ENCODE results near the gene ANAPC15. TPM values are rescaled to one million over a fixed set of nuclear protein-coding genes. Genes with fewer than 3 reads are reported as not detected.
"Not testable (repeated sequence)": the region's sequence is repeated elsewhere in the genome, so short reads cannot be mapped to it uniquely, and the experiment has no call there.

Gene ANAPC15
- total and polyA plus RNA-seq, 8 donors = 13.3 to 79.1 (median 40.1) TPM

DNA sequence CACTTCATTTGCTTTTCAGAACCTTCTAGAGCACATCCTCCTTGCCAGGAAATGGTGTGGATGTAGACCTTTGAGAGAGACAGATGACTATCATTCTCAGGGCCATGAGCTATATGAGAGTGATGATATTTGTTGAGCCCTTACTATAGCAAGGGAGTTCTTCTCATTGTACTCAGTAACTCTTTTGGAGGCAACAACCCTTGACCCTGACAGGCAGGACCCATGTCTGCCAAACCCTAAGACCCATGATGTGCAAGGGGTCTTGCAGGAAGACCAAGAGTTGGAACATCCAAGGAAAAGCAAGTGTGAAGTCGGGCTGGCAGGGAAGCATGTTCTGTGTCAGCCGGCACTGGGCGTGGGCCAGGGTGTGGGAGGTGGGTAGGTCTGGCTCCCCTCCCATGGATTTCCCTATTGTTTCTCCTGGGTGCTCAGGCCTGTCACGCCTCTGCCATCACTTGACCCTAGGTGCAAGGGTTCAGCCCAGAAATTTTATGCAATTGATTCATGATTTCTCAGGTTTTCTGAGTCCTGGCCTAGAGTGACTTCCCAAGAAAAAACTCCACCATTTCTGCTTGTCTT lies 24.3 kb upstream of the ANAPC15 start:
- H3K36me3 ChIP-seq = no peaks in the 10 kb centered on the region
- WGBS, 5 donors = 75 to 91% (median 90%) methylated on average over 4 of the region's 4 CpGs
- no peaks in the 10 kb centered on the region for H3K4me1 ChIP-seq
- TF ChIP-seq EP300 (IDR thresholded peaks at IDR 0.05) (no peak), POLR2AphosphoS5 (IDR thresholded peaks at IDR 0.05) (no peak)
- TF ChIP-seq, protein P1, sequence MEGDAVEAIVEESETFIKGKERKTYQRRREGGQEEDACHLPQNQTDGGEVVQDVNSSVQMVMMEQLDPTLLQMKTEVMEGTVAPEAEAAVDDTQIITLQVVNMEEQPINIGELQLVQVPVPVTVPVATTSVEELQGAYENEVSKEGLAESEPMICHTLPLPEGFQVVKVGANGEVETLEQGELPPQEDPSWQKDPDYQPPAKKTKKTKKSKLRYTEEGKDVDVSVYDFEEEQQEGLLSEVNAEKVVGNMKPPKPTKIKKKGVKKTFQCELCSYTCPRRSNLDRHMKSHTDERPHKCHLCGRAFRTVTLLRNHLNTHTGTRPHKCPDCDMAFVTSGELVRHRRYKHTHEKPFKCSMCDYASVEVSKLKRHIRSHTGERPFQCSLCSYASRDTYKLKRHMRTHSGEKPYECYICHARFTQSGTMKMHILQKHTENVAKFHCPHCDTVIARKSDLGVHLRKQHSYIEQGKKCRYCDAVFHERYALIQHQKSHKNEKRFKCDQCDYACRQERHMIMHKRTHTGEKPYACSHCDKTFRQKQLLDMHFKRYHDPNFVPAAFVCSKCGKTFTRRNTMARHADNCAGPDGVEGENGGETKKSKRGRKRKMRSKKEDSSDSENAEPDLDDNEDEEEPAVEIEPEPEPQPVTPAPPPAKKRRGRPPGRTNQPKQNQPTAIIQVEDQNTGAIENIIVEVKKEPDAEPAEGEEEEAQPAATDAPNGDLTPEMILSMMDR (IDR thresholded peaks at IDR 0.05) = no peak
- H3K27me3 ChIP-seq = peaks cover 0 to 8% (median 0%) of the 10 kb centered on the region in 3 donors
- H3K9me3 ChIP-seq = no peaks in the 10 kb centered on the region
- no peak overlapping the region for H3K27ac ChIP-seq
- DNase-seq = no peak
- peak overlapping the region in 1 of 4 donors; percentile 34 for H3K4me3 ChIP-seq
- intact Hi-C loops (cut with DNase I; ENCODE audit: low total_unique reads) = no loop called here

DNA sequence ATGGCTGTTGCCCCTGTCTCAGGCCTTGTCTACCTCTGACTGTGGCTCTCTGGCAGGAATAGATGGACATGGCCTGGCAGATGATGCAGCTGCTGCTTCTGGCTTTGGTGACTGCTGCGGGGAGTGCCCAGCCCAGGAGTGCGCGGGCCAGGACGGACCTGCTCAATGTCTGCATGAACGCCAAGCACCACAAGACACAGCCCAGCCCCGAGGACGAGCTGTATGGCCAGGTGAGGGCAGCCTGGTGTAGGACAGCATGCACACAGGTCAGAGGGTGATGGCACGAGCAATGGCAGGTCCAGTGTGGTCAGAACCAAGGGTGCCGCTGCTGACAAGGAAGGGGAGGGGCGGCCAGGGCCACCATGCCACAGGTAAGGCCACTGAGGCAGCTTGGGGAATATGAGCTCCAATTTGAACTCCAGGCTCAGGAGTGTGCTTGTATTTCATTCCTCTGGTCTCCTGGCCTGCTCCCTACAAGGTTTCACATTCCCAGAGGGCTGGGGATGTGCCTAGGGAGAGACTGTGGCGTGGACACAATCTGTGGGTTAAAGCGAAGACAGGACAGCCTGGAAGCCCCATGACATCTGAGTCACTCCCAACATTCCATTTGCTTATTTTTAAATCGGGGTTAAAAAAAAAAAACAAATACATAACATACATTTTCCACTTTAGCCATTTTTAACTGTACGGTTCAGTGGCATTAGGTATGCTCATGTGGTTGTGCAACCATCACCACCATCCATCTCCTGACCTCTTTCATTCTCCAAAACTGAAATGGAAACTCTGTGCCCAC lies 23.6 kb upstream of the ANAPC15 start:
- intact Hi-C loops (cut with DNase I; ENCODE audit: low total_unique reads) = no loop called here
- Histone ChIP-seq H3K4me3 (peak overlapping the region in 2 of 4 donors; percentile 31 to 34), H3K4me1 (no peaks in the 10 kb centered on the region), H3K9me3 (no peaks in the 10 kb centered on the region), H3K27me3 (peaks cover 0 to 8% (median 0%) of the 10 kb centered on the region in 3 donors), H3K36me3 (no peaks in the 10 kb centered on the region), H3K27ac (peak overlapping the region in 2 of 5 donors; percentile 33 to 42)
- TF ChIP-seq, protein P1 (IDR thresholded peaks at IDR 0.05) = no peak
- no peak for TF ChIP-seq EP300 (IDR thresholded peaks at IDR 0.05)
- no peak for TF ChIP-seq POLR2AphosphoS5 (IDR thresholded peaks at IDR 0.05)
- no peak for TF ChIP-seq POLR2A (IDR thresholded peaks at IDR 0.05)
- WGBS, 5 donors = 78 to 91% (median 87%) methylated on average over 14 of the region's 14 CpGs
- DNase-seq = no peak

DNA sequence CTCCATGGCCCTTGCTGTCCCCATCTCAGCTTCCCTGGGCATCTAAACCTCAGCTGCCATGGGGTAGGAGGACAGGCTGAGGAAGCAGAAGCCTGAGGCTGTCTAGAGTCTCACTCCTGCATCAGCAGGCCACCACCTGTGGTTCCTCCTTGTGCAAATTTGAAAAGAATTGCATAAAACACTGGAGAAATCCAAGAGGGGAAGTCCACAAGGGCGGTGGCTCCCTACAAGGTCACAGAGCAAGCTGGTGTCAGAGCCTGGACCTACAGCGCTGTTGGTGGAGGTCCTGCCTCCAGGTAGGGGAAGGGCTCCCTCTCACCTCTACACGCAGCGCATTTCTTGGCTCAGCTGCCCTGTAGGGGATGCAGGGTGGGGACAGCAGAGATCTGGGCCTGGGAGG lies 23.0 kb upstream of the ANAPC15 start, which contains the start of gene FOLR3:
FOLR3 (plus strand) TSS at position 253 of the 400 bp plus-strand sequence. CDS start 228 bp downstream, outside the sequence.
- Histone ChIP-seq H3K27ac (peak within 1 kb of the TSS in 2 of 5 donors; percentile 33 to 42), H3K4me3 (peak within 1 kb of the TSS in 2 of 4 donors; percentile 31 to 34)
- H3K36me3 ChIP-seq; H3K9me3 ChIP-seq; DNase-seq; H3K27me3 ChIP-seq; H3K4me1 ChIP-seq; intact Hi-C loops (cut with DNase I; ENCODE audit: low total_unique reads): not testable (repeated sequence)
- 57 to 88% (median 80%) methylated on average over 4 of the region's 4 CpGs for WGBS, 5 donors

DNA sequence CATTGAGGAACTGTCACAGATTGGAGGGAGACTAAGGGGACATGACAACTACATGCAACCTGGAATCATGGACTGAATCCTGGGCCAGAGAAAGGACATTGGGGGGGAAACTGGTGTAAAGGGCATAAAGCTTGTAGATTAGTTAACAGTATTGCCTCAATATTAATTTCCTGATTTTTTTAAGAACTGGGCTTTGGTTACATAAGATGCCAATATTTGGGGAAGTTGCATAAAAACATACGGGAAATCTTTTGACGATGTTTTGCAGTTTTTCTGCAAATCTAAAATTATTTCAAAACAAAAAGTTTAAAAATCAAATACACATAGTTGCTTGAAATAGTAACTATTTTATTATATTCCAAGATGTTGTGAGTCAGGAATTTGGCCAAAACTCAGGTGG lies 20.2 kb upstream of the ANAPC15 start:
- Histone ChIP-seq H3K27ac (peak overlapping the region in 2 of 5 donors; percentile 9 to 57), H3K9me3 (no peaks in the 10 kb centered on the region), H3K4me3 (no peak overlapping the region), H3K27me3 (peaks cover 0 to 8% (median 0%) of the 10 kb centered on the region in 3 donors), H3K36me3 (no peaks in the 10 kb centered on the region), H3K4me1 (no peaks in the 10 kb centered on the region)
- intact Hi-C loops (cut with DNase I; ENCODE audit: low total_unique reads) = no loop called here
- no peak for DNase-seq
- 76 to 86% (median 78%) methylated on average over 2 of the region's 2 CpGs for WGBS, 5 donors
- TF ChIP-seq EP300 (IDR thresholded peaks at IDR 0.05) (no peak), POLR2A (IDR thresholded peaks at IDR 0.05) (no peak), POLR2AphosphoS5 (IDR thresholded peaks at IDR 0.05) (no peak)
- TF ChIP-seq, protein P1 (IDR thresholded peaks at IDR 0.05) = no peak

Data from stomach (tissue), 9 donors.